ENCODE data around the gene KDM4E.

KDM4E gene

GRCh38 chr11:95076416-95076815, 51.4 kb downstream of the KDM4E start:
- DNase-seq (ENCODE audit: low read depth in 1 of 2, low spot score in 1 of 2) = peak in 1 of 2 experiments; percentile 40

GRCh38 chr11:95076981-95077380, 51.9 kb downstream of the KDM4E start:
- DNase-seq (ENCODE audit: low read depth in 1 of 2, low spot score in 1 of 2) = no peak
- Histone ChIP-seq H3K27ac (replicated peaks) (no peak overlapping the region), H3K4me3 (replicated peaks; ENCODE audit: insufficient read depth, low read length) (no peak overlapping the region), H3K27me3 (ENCODE audit: insufficient read depth, poor library complexity, severe bottlenecking) (peaks cover 3% of the 10 kb centered on the region)
- TF ChIP-seq GABPA (IDR thresholded peaks at IDR 0.05; ENCODE audit: low read depth) = no peak
- TF ChIP-seq REST (IDR thresholded peaks at IDR 0.05; ENCODE audit: insufficient replicate concordance, low read depth) = no peak
- no peak for TF ChIP-seq POLR2AphosphoS5 (IDR thresholded peaks at IDR 0.05; ENCODE audit: low read depth)
- no peak for TF ChIP-seq SPI1 (IDR thresholded peaks at IDR 0.05; ENCODE audit: borderline replicate concordance, low read depth)
- TF ChIP-seq, protein P1, sequence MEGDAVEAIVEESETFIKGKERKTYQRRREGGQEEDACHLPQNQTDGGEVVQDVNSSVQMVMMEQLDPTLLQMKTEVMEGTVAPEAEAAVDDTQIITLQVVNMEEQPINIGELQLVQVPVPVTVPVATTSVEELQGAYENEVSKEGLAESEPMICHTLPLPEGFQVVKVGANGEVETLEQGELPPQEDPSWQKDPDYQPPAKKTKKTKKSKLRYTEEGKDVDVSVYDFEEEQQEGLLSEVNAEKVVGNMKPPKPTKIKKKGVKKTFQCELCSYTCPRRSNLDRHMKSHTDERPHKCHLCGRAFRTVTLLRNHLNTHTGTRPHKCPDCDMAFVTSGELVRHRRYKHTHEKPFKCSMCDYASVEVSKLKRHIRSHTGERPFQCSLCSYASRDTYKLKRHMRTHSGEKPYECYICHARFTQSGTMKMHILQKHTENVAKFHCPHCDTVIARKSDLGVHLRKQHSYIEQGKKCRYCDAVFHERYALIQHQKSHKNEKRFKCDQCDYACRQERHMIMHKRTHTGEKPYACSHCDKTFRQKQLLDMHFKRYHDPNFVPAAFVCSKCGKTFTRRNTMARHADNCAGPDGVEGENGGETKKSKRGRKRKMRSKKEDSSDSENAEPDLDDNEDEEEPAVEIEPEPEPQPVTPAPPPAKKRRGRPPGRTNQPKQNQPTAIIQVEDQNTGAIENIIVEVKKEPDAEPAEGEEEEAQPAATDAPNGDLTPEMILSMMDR (IDR thresholded peaks at IDR 0.05; ENCODE audit: insufficient read depth, low read length) = no peak

More at GRCh38 chr11:95076416-95076815, 51.4 kb downstream of the KDM4E start:
- peaks cover 3% of the 10 kb centered on the region for H3K27me3 ChIP-seq (ENCODE audit: insufficient read depth, poor library complexity, severe bottlenecking)
- H3K27ac ChIP-seq (replicated peaks) = no peak overlapping the region
- no peak overlapping the region for H3K4me3 ChIP-seq (replicated peaks; ENCODE audit: insufficient read depth, low read length)
- TF ChIP-seq SPI1 (IDR thresholded peaks at IDR 0.05; ENCODE audit: borderline replicate concordance, low read depth) (peak; percentile 78), REST (IDR thresholded peaks at IDR 0.05; ENCODE audit: insufficient replicate concordance, low read depth) (no peak), POLR2AphosphoS5 (IDR thresholded peaks at IDR 0.05; ENCODE audit: low read depth) (no peak), GABPA (IDR thresholded peaks at IDR 0.05; ENCODE audit: low read depth) (no peak)
- TF ChIP-seq, protein P1 (IDR thresholded peaks at IDR 0.05; ENCODE audit: insufficient read depth, low read length) = no peak

All from HL-60 (cell line).